ENCODE data around the gene ZNF846. TPM values are rescaled to one million over a fixed set of nuclear protein-coding genes. Genes with fewer than 3 reads are reported as not detected.
A peak's percentile ranks its signal among the peaks of the same experiment; 100 is the strongest.
"Not testable (repeated sequence)": the region's sequence is repeated elsewhere in the genome, so short reads cannot be mapped to it uniquely, and the experiment has no call there.

The ZNF846 gene
- total RNA-seq, 1 experiment from 2014 or later, result 5.3 TPM

GRCh38 chr19:9789579-9789978 is 21.0 kb upstream of the ZNF846 start:
- DNase-seq; CTCF ChIA-PET; H3K27me3 Mint-ChIP-seq (ENCODE audit: insufficient read depth, unreplicated experiment); H3K4me3 ChIP-seq (ENCODE audit: low read depth, low read length); H3K36me3 ChIP-seq (ENCODE audit: control insufficient read depth, insufficient read depth, low read length); H3K9me3 ChIP-seq; H3K27me3 ChIP-seq (replicated peaks; ENCODE audit: control insufficient read depth, insufficient read depth, low read length); POLR2A ChIA-PET; intact Hi-C loops (cut with micrococcal nuclease; ENCODE audit: unreplicated experiment); BruUV-seq (replicated peaks); H3K9me3 Mint-ChIP-seq (ENCODE audit: unreplicated experiment): not testable (repeated sequence)
- H3K27ac Mint-ChIP-seq (ENCODE audit: unreplicated experiment), result peak overlapping the region; percentile 65
- peaks cover 13% of the 10 kb centered on the region for H3K4me1 ChIP-seq
- peaks cover 19% of the 10 kb centered on the region for H3K36me3 Mint-ChIP-seq (ENCODE audit: insufficient read depth, unreplicated experiment)
- H3K4me3 Mint-ChIP-seq (ENCODE audit: unreplicated experiment), result peak overlapping the region; percentile 10
- H3K4me1 Mint-ChIP-seq (ENCODE audit: low read depth, unreplicated experiment), result peaks cover 13% of the 10 kb centered on the region

DNA sequence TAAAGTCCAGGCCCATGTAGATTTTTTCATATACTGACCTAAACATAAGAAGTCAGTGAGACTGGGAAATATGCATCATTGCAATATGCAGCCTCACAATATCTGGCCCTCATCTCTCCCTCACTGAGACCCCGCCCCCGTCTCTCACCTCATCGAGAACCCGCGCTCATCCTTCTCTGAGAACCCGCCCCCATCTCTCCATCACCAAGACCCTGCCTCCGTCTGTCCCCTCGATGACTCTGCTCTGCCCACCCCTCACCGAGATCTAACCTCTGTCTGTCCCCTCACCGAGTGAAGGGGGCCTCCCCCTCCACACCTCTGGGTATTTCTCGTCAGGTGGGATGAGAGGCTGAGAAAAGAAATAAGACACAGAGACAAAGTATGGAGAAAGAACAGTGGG is 20.5 kb upstream of the ZNF846 start:
- TF ChIP-seq CTCF (IDR thresholded peaks at IDR 0.05; ENCODE audit: insufficient read depth in 1 of 2, low read depth in 1 of 2, low read length in 1 of 2, severe bottlenecking in 1 of 2, unreplicated experiment in 1 of 2), result no peak
- ChIA-PET POLR2A (no interaction called here), CTCF (no interaction called here)
- peaks cover 14% of the 10 kb centered on the region for H3K4me1 ChIP-seq
- no peaks in the 10 kb centered on the region for H3K9me3 ChIP-seq
- BruUV-seq (replicated peaks), result no TSS peak
- no peak overlapping the region for H3K4me3 ChIP-seq (ENCODE audit: low read depth, low read length)
- intact Hi-C loops (cut with micrococcal nuclease; ENCODE audit: unreplicated experiment), result no loop called here
- peak overlapping the region; percentile 65 for H3K27ac Mint-ChIP-seq (ENCODE audit: unreplicated experiment)
- H3K4me1 Mint-ChIP-seq (ENCODE audit: low read depth, unreplicated experiment), result peaks cover 17% of the 10 kb centered on the region
- peak overlapping the region; percentile 10 for H3K4me3 Mint-ChIP-seq (ENCODE audit: unreplicated experiment)
- no peaks in the 10 kb centered on the region for H3K27me3 ChIP-seq (replicated peaks; ENCODE audit: control insufficient read depth, insufficient read depth, low read length)
- peaks cover 24% of the 10 kb centered on the region for H3K36me3 Mint-ChIP-seq (ENCODE audit: insufficient read depth, unreplicated experiment)
- H3K27me3 Mint-ChIP-seq (ENCODE audit: insufficient read depth, unreplicated experiment), result no peaks in the 10 kb centered on the region
- DNase-seq, result no peak
- H3K36me3 ChIP-seq (ENCODE audit: control insufficient read depth, insufficient read depth, low read length), result no peaks in the 10 kb centered on the region; the same call in 1 of the 2 replicates
- H3K9me3 Mint-ChIP-seq (ENCODE audit: unreplicated experiment), result no peaks in the 10 kb centered on the region

DNA sequence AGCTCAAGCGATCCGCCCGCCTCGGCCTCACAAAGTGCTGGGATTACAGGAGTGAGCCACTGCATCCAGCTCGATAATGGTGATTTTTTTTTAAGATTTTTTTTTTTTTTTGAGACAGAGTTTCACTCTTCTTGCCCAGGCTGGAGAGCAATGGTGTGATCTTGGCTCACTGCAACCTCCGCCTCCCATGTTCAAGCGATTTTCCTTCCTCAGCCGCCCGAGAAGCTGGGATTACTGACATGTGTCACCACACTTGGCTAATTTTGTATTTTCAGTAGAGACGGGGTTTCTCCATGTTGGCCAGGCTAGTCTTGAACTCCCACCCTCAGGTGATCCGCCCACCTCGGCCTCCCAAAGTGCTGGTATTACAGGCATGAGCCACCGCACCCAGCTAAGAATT is 20.1 kb upstream of the ZNF846 start:
- BruUV-seq (replicated peaks); H3K9me3 Mint-ChIP-seq (ENCODE audit: unreplicated experiment); H3K9me3 ChIP-seq; CTCF ChIA-PET; H3K4me3 ChIP-seq (ENCODE audit: low read depth, low read length); POLR2A ChIA-PET; H3K27me3 Mint-ChIP-seq (ENCODE audit: insufficient read depth, unreplicated experiment); H3K36me3 ChIP-seq (ENCODE audit: control insufficient read depth, insufficient read depth, low read length); DNase-seq; intact Hi-C loops (cut with micrococcal nuclease; ENCODE audit: unreplicated experiment); H3K4me3 Mint-ChIP-seq (ENCODE audit: unreplicated experiment); H3K27ac Mint-ChIP-seq (ENCODE audit: unreplicated experiment); H3K27me3 ChIP-seq (replicated peaks; ENCODE audit: control insufficient read depth, insufficient read depth, low read length): not testable (repeated sequence)
- peaks cover 19% of the 10 kb centered on the region for H3K4me1 ChIP-seq
- Mint-ChIP-seq H3K36me3 (ENCODE audit: insufficient read depth, unreplicated experiment) (peaks cover 28% of the 10 kb centered on the region), H3K4me1 (ENCODE audit: low read depth, unreplicated experiment) (peaks cover 22% of the 10 kb centered on the region)

DNA sequence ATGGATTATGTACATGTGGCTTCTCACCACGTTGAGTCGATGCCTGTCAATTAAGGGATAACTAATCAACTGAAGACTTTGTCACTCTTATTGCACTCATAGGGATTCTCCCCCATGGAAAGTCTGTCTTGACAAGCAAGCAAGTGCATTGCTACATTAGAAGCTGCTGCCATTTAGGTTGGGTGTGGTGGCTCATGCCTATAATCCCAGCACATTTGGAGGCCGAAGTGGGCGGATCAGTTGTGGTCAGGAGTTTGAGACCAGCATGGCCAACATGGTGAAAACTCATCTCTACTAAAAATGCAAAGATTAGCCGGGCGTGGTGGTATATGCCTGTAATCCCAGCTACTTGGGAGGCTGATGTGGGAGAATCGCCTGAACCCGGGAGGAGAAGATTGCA is 18.3 kb upstream of the ZNF846 start:
- TF ChIP-seq CTCF (IDR thresholded peaks at IDR 0.05; ENCODE audit: insufficient read depth in 1 of 2, low read depth in 1 of 2, low read length in 1 of 2, severe bottlenecking in 1 of 2, unreplicated experiment in 1 of 2), result no peak
- Histone ChIP-seq H3K36me3 (ENCODE audit: control insufficient read depth, insufficient read depth, low read length) (no peaks in the 10 kb centered on the region; the same call in 1 of the 2 replicates), H3K4me1 (peaks cover 24% of the 10 kb centered on the region), H3K9me3 (no peaks in the 10 kb centered on the region), H3K27me3 (replicated peaks; ENCODE audit: control insufficient read depth, insufficient read depth, low read length) (no peaks in the 10 kb centered on the region), H3K4me3 (ENCODE audit: low read depth, low read length) (no peak overlapping the region)
- peaks cover 23% of the 10 kb centered on the region for H3K36me3 Mint-ChIP-seq (ENCODE audit: insufficient read depth, unreplicated experiment)
- ChIA-PET POLR2A (no interaction called here), CTCF (no interaction called here)
- peak overlapping the region; percentile 90 for H3K4me3 Mint-ChIP-seq (ENCODE audit: unreplicated experiment)
- no peaks in the 10 kb centered on the region for H3K9me3 Mint-ChIP-seq (ENCODE audit: unreplicated experiment)
- intact Hi-C loops (cut with micrococcal nuclease; ENCODE audit: unreplicated experiment), result no loop called here
- H3K27ac Mint-ChIP-seq (ENCODE audit: unreplicated experiment), result peak overlapping the region; percentile 100
- no peaks in the 10 kb centered on the region for H3K27me3 Mint-ChIP-seq (ENCODE audit: insufficient read depth, unreplicated experiment)
- no TSS peak for BruUV-seq (replicated peaks)
- H3K4me1 Mint-ChIP-seq (ENCODE audit: low read depth, unreplicated experiment), result peaks cover 22% of the 10 kb centered on the region
- no peak for DNase-seq
